Measurements from ENCODE around the gene C3orf20.
"Not testable (repeated sequence)": the region's sequence is repeated elsewhere in the genome, so short reads cannot be mapped to it uniquely, and the experiment has no call there.

GRCh38 chr3:14652360-14652907, 22.5 kb upstream of the C3orf20 start:
- TF ChIP-seq, protein P1, sequence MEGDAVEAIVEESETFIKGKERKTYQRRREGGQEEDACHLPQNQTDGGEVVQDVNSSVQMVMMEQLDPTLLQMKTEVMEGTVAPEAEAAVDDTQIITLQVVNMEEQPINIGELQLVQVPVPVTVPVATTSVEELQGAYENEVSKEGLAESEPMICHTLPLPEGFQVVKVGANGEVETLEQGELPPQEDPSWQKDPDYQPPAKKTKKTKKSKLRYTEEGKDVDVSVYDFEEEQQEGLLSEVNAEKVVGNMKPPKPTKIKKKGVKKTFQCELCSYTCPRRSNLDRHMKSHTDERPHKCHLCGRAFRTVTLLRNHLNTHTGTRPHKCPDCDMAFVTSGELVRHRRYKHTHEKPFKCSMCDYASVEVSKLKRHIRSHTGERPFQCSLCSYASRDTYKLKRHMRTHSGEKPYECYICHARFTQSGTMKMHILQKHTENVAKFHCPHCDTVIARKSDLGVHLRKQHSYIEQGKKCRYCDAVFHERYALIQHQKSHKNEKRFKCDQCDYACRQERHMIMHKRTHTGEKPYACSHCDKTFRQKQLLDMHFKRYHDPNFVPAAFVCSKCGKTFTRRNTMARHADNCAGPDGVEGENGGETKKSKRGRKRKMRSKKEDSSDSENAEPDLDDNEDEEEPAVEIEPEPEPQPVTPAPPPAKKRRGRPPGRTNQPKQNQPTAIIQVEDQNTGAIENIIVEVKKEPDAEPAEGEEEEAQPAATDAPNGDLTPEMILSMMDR (IDR thresholded peaks at IDR 0.05; ENCODE audit: insufficient read depth, low read length, poor library complexity, severe bottlenecking), result not testable (repeated sequence)
- TF ChIP-seq EZH2phosphoT487 (conservative IDR thresholded peaks at IDR 0.05; ENCODE audit: low read length), result not testable (repeated sequence)

All from SU-DHL-6 (cell line).